ENCODE results near the gene ARID1A.

The ARID1A gene

GRCh38 chr1:26729633-26730032, 33.8 kb downstream of the ARID1A start:
- no peak for DNase-seq

- no peak for DNase-seq
Observed at GRCh38 chr1:26730695-26731094, 34.9 kb downstream of the ARID1A start.

GRCh38 chr1:26731233-26731902, 35.6 kb downstream of the ARID1A start:
- no peak for DNase-seq

GRCh38 chr1:26733392-26733791, 37.6 kb downstream of the ARID1A start:
- no peak for DNase-seq

GRCh38 chr1:26733982-26734381, 38.2 kb downstream of the ARID1A start:
- no peak for DNase-seq

GRCh38 chr1:26734501-26735058, 38.8 kb downstream of the ARID1A start:
- no peak for DNase-seq

- DNase-seq: no peak
Observed at GRCh38 chr1:26739329-26739914, 43.6 kb downstream of the ARID1A start.

- DNase-seq: no peak
Observed at GRCh38 chr1:26740023-26740634, 44.3 kb downstream of the ARID1A start.

- DNase-seq: no peak
Observed at GRCh38 chr1:26740952-26741351, 45.1 kb downstream of the ARID1A start.

- DNase-seq: no peak
Observed at GRCh38 chr1:26743426-26744059, 47.7 kb downstream of the ARID1A start.

GRCh38 chr1:26744075-26744959, 48.5 kb downstream of the ARID1A start:
- no peak for DNase-seq

- DNase-seq: no peak
Observed at GRCh38 chr1:26745191-26745590, 49.4 kb downstream of the ARID1A start.

- DNase-seq: no peak
Observed at GRCh38 chr1:26747048-26747447, 51.2 kb downstream of the ARID1A start.

GRCh38 chr1:26748351-26748750, 52.5 kb downstream of the ARID1A start:
- DNase-seq: no peak

GRCh38 chr1:26749458-26749857, 53.6 kb downstream of the ARID1A start:
- DNase-seq: no peak

- no peak for DNase-seq
Observed at GRCh38 chr1:26750428-26750827, 54.6 kb downstream of the ARID1A start.

- DNase-seq: no peak
Observed at GRCh38 chr1:26752519-26752918, 56.7 kb downstream of the ARID1A start.

GRCh38 chr1:26754086-26754874, 58.5 kb downstream of the ARID1A start:
- DNase-seq: no peak

- no peak for DNase-seq
Observed at GRCh38 chr1:26758358-26758757, 62.5 kb downstream of the ARID1A start.

GRCh38 chr1:26759531-26759930, 63.7 kb downstream of the ARID1A start:
- no peak for DNase-seq

- DNase-seq: no peak
Observed at GRCh38 chr1:26761217-26761616, 65.4 kb downstream of the ARID1A start.

GRCh38 chr1:26767714-26768113, 71.9 kb downstream of the ARID1A start:
- no peak for DNase-seq

Data from NCI-H187 (cell line).